ENCODE data around the gene GLYR1. TPM values are rescaled to one million over a fixed set of nuclear protein-coding genes. Genes with fewer than 3 reads are reported as not detected.
A peak's percentile ranks its signal among the peaks of the same experiment; 100 is the strongest.

The GLYR1 gene
- total RNA-seq, 1 donor from 2014 or later, result 66.4 TPM

DNA sequence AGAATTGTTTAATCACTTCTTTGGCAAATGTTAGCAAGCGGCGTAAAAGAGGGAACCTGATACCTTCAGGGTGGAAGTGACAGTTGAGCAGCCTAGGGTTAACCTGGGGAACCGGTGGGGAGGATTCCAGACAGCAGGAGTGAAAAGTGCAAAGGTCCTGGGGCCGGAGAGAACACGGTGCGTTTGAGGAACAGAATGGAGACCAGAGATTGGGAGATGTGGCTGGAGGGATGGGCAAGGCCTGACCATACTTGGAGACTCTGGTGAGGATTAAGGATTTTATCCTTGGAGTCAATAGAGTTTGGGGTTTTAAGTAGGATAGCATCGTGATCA lies 77.8 kb downstream of the GLYR1 start:
- FAIRE-seq (no peak), DNase-seq (ENCODE audit: low spot score in 2 of 2) (no peak)

DNA sequence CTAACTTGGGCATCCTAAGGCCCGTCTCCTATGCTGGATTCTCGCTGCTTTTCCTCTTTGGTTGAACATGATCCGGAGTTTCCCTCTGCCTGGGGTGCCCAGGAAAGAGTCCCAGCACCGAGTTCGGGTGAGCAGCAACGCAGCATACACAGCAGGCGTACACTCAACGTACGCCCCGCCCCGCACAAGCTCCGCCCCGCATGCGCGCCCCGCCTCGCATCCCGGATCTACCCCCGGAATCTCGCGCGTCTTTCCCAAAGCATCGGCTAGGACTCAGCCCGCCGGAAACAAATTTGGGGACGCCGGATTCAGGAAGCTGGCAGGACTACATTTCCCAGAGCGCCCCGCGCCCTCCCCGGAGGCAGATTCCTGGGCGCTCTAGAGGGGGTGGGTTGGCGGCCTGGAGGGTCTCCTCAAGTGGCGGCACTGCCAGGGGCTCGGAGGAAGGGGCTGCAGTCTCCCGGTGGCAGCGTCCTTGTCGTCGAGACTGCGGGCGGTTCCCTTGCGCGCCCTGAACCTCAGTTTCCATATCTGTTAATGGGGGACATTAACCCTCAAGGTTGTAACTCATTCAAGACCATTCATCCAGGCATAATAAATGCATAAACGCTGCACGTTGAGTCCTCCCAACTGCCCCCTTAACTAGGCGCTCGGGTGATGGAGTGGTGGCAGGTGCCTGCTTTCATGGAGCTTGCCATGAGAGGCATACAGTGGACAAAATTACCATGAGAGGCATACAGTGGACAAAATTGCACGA lies 78.4 kb downstream of the GLYR1 start:
- no peak for FAIRE-seq
- DNase-seq (ENCODE audit: low spot score in 2 of 2), result peak; percentile 94

DNA sequence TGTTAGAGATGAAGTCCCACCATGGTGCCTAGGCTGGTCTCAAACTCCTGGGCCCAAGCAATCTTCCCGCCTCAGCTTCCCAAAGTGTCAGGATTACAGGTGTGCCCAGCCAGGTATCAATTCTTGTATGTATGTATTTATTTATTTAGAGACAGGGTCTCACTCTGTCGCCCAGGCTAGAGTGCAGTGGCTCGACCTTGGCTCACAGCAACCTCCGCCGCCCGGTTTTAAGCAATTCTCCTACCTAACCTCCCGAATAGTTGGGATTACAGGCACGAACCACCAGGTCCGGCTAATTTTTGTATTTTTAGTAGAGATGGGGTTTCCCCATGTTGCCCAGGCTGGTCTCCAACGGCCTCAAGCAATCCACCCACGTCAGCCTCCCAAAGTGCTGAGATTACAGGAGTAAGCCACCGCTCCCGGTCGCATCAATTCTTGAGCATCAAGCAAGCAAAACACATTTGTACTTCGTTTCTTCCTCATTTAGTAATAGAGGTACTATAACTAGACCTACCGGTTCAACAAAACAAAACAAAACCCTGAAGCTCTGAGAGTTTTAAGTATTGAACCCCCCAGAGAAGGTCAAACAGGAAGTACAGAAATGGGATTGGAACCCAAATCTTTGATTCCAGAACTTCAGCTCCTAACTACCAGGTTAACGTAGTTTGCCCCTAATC lies 79.1 kb downstream of the GLYR1 start:
- DNase-seq (ENCODE audit: low spot score in 2 of 2), result no peak
- FAIRE-seq, result no peak

DNA sequence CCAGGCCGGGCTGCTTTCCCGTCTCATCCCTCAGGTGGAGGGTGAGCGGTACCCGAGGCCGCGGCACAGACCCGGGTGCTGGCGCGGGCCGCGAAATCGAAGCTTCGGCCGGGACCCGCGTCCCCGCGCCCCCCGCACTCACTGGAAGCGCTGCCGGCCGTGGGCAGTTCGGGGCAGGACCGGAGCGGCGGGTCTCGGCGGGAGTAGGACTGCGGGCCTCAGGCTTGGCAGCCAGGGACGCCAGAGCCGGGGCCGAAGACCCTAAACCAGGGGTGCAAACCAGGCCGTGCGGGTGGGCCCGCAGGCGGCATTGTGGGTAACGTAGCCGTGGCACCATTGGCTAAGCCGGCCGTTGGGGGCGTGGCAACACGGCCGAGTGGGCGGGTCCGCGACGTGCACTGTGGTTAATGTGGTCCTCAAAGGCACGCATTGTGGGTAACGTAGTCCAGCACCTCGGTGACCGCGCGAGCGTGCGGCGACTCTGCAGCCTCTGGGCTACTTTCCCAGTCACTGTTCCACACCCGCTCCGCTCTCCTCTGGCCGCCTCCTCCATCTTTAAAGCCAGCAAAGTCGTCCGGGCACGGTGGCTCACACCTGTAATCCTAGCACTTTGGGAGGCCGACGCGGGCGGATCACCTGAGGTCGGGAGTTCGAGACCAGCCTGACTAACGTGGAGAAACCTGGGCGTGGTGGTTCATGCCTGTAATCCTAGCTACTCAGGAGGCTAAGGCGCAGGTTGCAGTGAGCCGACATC lies 80.0 kb downstream of the GLYR1 start, which contains the start of gene ZNF500:
TSS of gene ZNF500 (minus strand) at position 288 of the 754 bp plus-strand sequence. CDS start 1,184 bp downstream, outside the sequence.
- FAIRE-seq (no peak), DNase-seq (ENCODE audit: low spot score in 2 of 2) (peak; percentile 96 to 97)

DNA sequence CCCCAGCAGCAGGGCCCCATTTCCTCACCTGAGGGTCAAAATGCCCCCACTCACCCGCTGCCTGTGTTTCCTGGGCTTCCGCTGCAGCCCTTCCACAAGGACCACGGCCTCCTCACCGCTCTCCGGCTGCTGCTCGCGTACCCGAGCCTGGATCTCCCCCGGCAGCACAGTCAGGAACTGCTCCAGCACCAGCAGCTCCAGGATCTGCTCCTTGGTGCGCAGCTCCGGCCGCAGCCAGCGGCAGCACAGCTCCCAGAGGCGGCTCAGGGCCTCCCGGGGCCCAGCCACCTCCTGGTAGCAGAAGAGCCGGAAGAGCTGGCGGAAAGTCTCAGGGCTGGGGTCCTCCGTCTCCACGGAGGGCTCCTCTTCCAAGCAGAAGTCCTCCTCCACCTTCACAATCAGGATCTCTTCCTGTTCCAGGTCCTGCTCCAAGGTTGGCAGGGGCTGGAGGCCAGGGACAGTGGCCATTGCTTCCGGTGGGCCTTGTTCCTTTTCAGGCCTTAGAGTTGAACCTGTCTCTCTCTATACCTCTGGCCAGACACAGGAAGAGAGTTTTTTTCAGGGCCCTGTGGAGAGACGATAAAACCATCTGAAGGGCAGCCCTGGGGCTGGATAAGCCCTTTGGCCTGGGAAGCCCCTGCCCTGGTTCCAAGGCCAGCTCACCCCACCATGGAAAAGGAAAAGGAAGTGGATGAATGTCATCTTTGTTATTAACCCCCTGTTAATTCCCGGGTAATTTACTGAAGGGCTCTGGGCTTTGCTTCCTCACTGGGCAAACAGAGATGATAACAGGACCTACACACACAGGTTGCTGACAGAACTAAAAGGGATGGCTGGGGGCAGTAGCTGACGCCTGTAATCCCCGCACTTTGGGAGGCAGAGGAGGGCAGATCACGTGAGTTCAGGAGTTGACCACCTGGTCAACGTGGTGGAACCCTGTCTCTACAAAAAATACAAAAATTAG lies 81.3 kb downstream of the GLYR1 start:
- no peak for DNase-seq (ENCODE audit: low spot score in 2 of 2)
- no peak for FAIRE-seq

DNA sequence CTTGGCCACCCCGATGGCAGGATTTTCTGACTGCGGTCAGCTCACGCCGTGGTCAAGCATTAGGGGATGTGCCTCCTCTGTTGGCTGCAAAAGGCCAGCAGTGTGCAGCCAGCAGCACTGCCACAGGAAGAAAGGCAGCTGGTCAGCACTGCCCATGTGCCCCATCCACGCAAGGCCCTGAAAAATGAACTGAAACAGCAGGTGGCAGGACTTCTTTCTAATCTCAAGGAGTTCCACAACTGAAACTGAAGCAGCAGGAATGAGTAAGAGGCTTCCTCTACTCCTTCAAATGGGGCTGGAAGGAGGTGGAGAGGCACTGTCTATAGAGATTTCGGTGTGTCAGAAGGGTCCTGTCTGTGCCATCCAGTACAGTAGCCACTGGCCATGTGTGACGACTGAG lies 83.3 kb downstream of the GLYR1 start:
- DNase-seq (ENCODE audit: low spot score in 2 of 2) (no peak), FAIRE-seq (no peak)

DNA sequence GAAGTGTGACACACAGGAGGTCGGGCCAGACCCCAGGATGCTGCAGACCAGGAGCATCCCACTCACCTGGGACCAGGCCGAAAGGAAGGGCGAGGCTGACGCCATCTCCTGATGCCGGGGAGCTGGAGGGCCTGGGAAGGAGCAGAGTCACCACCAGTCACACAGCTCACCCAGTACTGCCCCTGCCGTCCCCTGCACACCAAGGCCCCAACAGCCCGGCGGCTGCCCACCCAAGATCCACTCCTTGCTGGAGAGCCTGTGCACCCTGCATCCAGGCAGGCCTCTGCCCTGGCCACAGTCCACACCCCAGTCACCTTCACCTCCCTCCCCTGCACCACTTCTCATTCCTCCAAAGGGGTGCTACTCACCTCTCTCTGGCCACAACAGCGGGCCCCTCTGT lies 84.9 kb downstream of the GLYR1 start:
- DNase-seq (ENCODE audit: low spot score in 2 of 2) (no peak), FAIRE-seq (no peak)

DNA sequence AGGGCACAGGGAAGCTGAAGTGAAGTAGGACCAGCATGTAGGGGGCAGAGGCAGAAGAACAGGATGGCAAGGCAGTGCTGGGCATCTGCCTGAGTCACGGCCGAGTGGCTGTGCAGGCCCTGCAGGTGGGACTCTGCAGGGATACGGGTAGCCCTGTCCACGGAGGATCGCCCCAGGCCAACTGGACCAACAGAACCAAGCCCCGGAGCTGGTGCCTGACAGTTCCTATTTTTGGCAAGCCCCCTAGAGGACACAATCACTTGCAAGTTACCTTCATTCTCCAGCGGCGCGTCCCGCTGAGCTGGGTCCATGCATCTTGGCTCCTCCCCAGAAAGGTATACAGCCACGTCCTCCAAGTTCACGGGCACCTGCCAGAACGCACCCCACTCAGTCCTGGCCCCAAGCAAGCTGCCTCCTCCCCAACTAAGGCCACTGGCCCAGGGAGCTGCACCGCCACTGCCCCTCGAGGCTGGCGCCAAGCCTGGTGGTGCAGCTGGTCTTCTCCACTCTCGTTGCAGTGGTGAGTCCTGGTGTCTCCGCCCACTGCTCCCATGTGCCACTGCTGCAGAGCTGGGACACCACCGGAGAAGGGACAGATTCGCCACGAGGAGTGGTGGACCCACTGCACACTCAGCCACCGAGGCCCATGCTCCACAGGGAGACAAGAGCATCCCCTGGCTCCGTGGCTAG lies 86.7 kb downstream of the GLYR1 start:
- FAIRE-seq, result no peak
- DNase-seq (ENCODE audit: low spot score in 2 of 2), result no peak

DNA sequence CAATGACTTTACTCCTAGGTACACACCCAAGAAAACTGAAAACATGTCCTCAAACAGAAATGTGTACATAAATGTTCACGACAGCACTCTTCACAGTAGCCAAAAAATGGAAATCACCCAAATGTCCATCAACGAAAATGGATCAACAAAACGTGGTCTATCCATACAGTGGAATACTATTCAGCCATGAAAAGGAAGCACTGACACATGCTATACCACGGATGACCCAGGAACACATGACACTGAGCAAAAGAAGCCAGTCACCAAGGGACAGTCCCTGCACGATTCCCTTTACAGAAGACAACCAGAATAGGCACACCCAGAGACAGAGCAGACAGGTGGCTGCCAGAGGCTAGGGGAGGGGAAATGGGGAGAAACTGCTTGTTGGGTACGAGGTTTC lies 91.4 kb downstream of the GLYR1 start:
- DNase-seq (ENCODE audit: low spot score in 2 of 2) (no peak), FAIRE-seq (no peak)

DNA sequence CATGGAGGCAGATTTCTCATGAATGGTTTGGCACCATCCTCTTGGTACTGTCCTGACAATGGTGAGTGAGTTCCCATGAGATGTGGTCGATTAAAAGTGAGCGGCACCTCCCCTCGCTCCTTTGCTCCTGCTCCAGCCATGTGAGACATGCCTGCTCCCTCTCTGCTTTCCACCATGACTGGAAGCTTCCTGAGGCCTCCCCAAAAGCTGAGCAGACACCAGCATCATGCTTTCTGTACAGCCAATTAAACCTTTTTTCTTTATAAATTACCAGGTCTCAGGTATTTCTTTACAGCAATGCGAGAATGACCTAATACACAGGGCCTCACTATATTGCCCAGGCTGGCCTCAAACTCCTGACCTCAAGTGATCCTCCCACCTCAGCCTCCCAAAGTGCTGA lies 92.2 kb downstream of the GLYR1 start:
- no peak for FAIRE-seq
- DNase-seq (ENCODE audit: low spot score in 2 of 2), result no peak

DNA sequence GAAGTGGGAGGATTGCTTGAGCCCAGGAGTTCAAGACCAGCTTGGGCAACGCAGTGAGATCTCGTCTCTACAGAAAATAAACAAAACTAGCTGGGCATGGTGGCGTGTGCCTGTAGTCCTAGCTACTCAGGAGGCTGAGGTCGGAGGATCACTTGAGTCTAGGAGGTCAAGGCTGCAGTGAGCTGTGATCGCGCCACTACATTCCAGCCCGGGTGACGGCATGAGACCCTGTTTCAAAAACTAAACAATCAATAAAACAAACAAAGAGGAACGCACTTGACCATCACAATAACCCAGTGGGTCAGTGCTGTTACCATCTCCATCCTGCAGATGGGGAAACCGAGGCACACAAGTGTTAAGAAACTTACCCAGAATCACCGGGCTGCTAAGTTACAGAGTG lies 93.9 kb downstream of the GLYR1 start:
- FAIRE-seq (no peak), DNase-seq (ENCODE audit: low spot score in 2 of 2) (no peak)

Small RNA genes lying within 50 kb of the gene (small RNA-seq; reads per million reads assigned to genes)
- gene RF00017, result not detected

Other genes with a start within 250 kb of the GLYR1 start
- gene UBALD1, start 232.4 kb downstream of the GLYR1 start, total RNA-seq, result 1.6 TPM
- gene MGRN1, start 222.5 kb downstream of the GLYR1 start, total RNA-seq, result 33.4 TPM
- gene NUDT16L1, start 153.7 kb downstream of the GLYR1 start, total RNA-seq, result 34.6 TPM
- gene ANKS3, start 113.0 kb downstream of the GLYR1 start, total RNA-seq, result 26.1 TPM
- 1.2 TPM for gene DNAAF8, start 112.8 kb downstream of the GLYR1 start, total RNA-seq
- 7.7 TPM for gene ZNF500, start 80.1 kb downstream of the GLYR1 start, total RNA-seq
- not detected for gene SEPTIN12, start 58.9 kb downstream of the GLYR1 start, total RNA-seq
- not detected for gene SMIM22, start 51.9 kb downstream of the GLYR1 start, total RNA-seq
- gene ROGDI, start 44.7 kb downstream of the GLYR1 start, total RNA-seq, result 45.7 TPM
- gene UBN1, start 193 bp upstream of the GLYR1 start, total RNA-seq, result 12.2 TPM
- 0.82 TPM for gene PPL, start 89.9 kb upstream of the GLYR1 start, total RNA-seq
- gene SEC14L5, start 111.0 kb upstream of the GLYR1 start, total RNA-seq, result 0.41 TPM
- gene NAGPA, start 186.6 kb upstream of the GLYR1 start, total RNA-seq, result 14.7 TPM
- gene C16orf89, start 218.7 kb upstream of the GLYR1 start, total RNA-seq, result 3.3 TPM
- 11.4 TPM for gene ALG1, start 224.6 kb upstream of the GLYR1 start, total RNA-seq